Nephron progenitor cell (in vitro differentiated cells): ENCODE measurements around the gene CADM3.

ENCODE experiments used
- DNase-seq: peaks from one replicate; pipeline ENCODE4 v3.0.0; 2021
- H3K27ac Mint-ChIP-seq: 2 replicates; pipeline ENCODE4 v1.8.0; 2021; ENCODE audit warnings: mild to moderate bottlenecking, moderate library complexity, mixed read lengths
- H3K27me3 Mint-ChIP-seq: 2 replicates; pipeline ENCODE4 v1.8.0; 2021; ENCODE audit warnings: mild to moderate bottlenecking, low read depth, mixed read lengths; ENCODE audit not compliant: poor library complexity
- H3K36me3 Mint-ChIP-seq: 2 replicates; pipeline ENCODE4 v1.8.0; 2021; ENCODE audit warnings: low read depth, mixed read lengths
- H3K4me1 Mint-ChIP-seq: 2 replicates; pipeline ENCODE4 v1.8.0; 2021; ENCODE audit warnings: mixed read lengths
- H3K4me3 Mint-ChIP-seq: 2 replicates; pipeline ENCODE4 v1.8.0; 2021; ENCODE audit warnings: mild to moderate bottlenecking, moderate library complexity, mixed read lengths
- H3K9me3 Mint-ChIP-seq: 2 replicates; pipeline ENCODE4 v1.8.0; 2021; ENCODE audit warnings: mild to moderate bottlenecking, moderate library complexity, mixed read lengths
- TF ChIP-seq, protein P1 (sequence below): fragments of 200-600 bp; sonication (generic); IDR thresholded peaks from 2 replicates; pipeline ENCODE4 v1.5.0; 2021; ENCODE audit warnings: antibody characterized with exemption

Gene CADM3

GRCh38 chr1:159197561-159198557 is 26.4 kb downstream of the CADM3 start:
- Mint-ChIP-seq H3K4me3 (no peak overlapping the region), H3K4me1 (peaks cover 42% of the 10 kb centered on the region), H3K27me3 (peaks cover 19% of the 10 kb centered on the region), H3K36me3 (no peaks in the 10 kb centered on the region), H3K9me3 (no peaks in the 10 kb centered on the region), H3K27ac (no peak overlapping the region)
- DNase-seq = peak; percentile 85
- TF ChIP-seq, protein P1, sequence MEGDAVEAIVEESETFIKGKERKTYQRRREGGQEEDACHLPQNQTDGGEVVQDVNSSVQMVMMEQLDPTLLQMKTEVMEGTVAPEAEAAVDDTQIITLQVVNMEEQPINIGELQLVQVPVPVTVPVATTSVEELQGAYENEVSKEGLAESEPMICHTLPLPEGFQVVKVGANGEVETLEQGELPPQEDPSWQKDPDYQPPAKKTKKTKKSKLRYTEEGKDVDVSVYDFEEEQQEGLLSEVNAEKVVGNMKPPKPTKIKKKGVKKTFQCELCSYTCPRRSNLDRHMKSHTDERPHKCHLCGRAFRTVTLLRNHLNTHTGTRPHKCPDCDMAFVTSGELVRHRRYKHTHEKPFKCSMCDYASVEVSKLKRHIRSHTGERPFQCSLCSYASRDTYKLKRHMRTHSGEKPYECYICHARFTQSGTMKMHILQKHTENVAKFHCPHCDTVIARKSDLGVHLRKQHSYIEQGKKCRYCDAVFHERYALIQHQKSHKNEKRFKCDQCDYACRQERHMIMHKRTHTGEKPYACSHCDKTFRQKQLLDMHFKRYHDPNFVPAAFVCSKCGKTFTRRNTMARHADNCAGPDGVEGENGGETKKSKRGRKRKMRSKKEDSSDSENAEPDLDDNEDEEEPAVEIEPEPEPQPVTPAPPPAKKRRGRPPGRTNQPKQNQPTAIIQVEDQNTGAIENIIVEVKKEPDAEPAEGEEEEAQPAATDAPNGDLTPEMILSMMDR = peak; percentile 87

- Mint-ChIP-seq H3K9me3 (no peaks in the 10 kb centered on the region), H3K4me3 (no peak overlapping the region), H3K27ac (peak overlapping the region; percentile 0), H3K4me1 (peaks cover 53% of the 10 kb centered on the region), H3K36me3 (no peaks in the 10 kb centered on the region), H3K27me3 (peaks cover 20% of the 10 kb centered on the region)
- TF ChIP-seq, protein P1 = no peak
- no peak for DNase-seq
Measured at GRCh38 chr1:159199901-159200300, 28.5 kb downstream of the CADM3 start.

GRCh38 chr1:159200769-159201168 is 29.4 kb downstream of the CADM3 start:
- peaks cover 27% of the 10 kb centered on the region for H3K27me3 Mint-ChIP-seq
- H3K27ac Mint-ChIP-seq = no peak overlapping the region
- no peaks in the 10 kb centered on the region for H3K36me3 Mint-ChIP-seq
- H3K4me3 Mint-ChIP-seq = no peak overlapping the region
- H3K4me1 Mint-ChIP-seq = peaks cover 58% of the 10 kb centered on the region
- no peak for DNase-seq
- no peaks in the 10 kb centered on the region for H3K9me3 Mint-ChIP-seq
- TF ChIP-seq, protein P1 = no peak

GRCh38 chr1:159201642-159202041 is 30.2 kb downstream of the CADM3 start:
- H3K4me1 Mint-ChIP-seq = peaks cover 58% of the 10 kb centered on the region
- H3K27me3 Mint-ChIP-seq = peaks cover 32% of the 10 kb centered on the region
- H3K9me3 Mint-ChIP-seq = no peaks in the 10 kb centered on the region
- TF ChIP-seq, protein P1 = no peak
- no peak overlapping the region for H3K4me3 Mint-ChIP-seq
- no peak overlapping the region for H3K27ac Mint-ChIP-seq
- no peak for DNase-seq
- H3K36me3 Mint-ChIP-seq = no peaks in the 10 kb centered on the region

DNA sequence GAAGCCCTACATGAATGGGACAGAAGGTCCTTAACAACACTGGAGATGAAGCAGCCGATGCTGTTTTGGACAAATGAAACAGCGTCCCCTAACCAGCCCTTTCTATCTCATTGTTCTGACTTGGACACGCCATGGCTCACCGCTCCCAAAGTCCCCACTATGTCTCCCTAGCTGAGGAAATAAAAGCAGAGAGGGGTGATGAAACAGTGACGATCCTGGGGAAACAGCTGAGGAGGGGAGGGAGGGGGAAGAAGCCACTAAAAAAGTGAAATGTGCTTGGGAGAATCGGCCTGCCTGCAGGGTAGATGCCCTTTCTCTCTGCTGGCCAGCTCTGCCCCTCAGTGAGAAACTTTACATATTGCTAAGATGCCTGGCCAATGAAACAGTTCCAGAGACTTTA is 32.2 kb downstream of the CADM3 start:
- Mint-ChIP-seq H3K9me3 (no peaks in the 10 kb centered on the region), H3K4me1 (peaks cover 63% of the 10 kb centered on the region), H3K27me3 (peaks cover 52% of the 10 kb centered on the region), H3K4me3 (no peak overlapping the region), H3K27ac (no peak overlapping the region), H3K36me3 (no peaks in the 10 kb centered on the region)
- TF ChIP-seq, protein P1 = no peak
- DNase-seq = no peak
